Left colon (tissue), 2 donors: ENCODE measurements around the gene TMEM219. TPM values are rescaled to one million over a fixed set of nuclear protein-coding genes. Genes with fewer than 3 reads are reported as not detected.

ENCODE experiments used
- ATAC-seq: fragments of 200-7000 bp; cut with Tn5 transposase; one replicate; pipeline ENCODE4 v1.9.1; 2020; ENCODE audit warnings: mild to moderate bottlenecking, moderate library complexity
- DNase-seq, 2 donors: peaks; one replicate each; pipeline ENCODE4 v3.0.0-alpha.2; 2020
- intact Hi-C, 2 donors: fragments of 100-400 bp; cut with DNase I in 1 of 2; cut with micrococcal nuclease in 1 of 2; formaldehyde crosslinking; loops; one replicate each; pipeline versions ENCODE4 v1.11.2 to v1.14.0; 2022; cut with DNase I, micrococcal nuclease
- total RNA-seq, 2 donors: library from RNA; stranded (reverse); fragmentation: NEBNext Ultra II Directional; extraction: Animal tissue kit (Norgen Biotek cat#: 25700); gene quantifications; one replicate each; pipeline ENCODE4 v1.2.1, GENCODE V29; 2021
- donor health status: DM: no; HTN: no; CAD: no.
- donor health status: DM: yes; HTN: yes; CAD: no.

The TMEM219 gene
- total RNA-seq, 2 donors from 2014 or later: 187 to 192 TPM

DNA sequence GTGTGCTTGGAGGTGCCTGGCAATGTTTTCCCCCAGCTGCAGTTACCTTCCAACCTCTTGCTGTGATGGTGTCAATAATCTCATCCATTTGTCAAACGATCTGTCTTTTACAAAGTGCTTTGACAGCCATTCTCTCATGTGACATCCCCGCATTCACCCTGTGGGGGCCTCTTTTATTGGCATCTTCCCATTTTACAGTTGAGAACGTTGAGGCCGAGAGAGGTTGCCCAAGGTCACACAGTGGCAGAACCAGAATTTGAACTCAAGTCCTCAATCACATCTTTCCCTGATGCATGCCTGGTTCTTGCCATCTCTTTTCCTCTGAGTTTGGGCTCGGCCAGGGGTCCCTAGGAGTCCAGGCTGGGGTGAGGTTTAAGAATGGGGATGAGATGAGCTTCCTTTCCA lies 13.3 kb downstream of the TMEM219 start:
- ATAC-seq (no peak), DNase-seq (no peak)
- intact Hi-C loops: loop anchor here in 1 of 2 donors (10.0 kb wide), 1 partner anchor 50 kb away; the partner anchor contains the start of gene KCTD13

DNA sequence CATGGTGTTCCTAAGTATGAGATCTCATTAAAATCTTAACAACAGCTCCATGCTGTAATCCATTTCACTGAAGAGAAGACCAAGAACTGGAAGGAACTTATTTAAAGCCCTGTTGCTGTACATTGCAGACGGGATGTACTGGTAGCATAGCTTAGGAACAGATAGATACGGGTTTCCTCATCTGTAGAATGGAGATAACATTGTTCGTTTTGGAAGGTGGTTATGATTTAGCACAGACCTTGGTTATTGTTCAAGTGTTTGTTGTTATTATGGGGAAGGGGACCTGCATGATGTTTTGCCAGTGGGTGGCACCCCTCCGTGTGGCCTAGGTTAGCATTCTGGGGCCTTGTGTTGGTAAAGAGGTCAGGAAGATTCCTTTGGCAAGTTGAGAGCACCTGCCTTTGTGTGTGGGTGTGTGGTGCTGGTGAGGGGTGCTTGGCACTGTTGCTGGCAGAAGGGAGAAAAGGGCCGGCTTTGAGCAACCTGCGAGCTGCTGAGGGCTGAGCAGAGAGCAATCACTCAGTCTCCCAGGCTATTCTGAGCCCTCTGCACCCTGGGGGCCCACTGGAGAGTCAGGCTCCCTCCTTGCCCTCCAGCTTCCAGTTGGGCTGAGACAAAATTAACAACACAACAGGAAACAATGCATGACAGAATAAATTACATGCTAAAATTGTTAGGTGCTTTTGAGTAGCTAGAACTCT lies 14.1 kb downstream of the TMEM219 start:
- no peak for DNase-seq
- ATAC-seq: no peak
- intact Hi-C loops: loop anchor here in 1 of 2 donors (10.0 kb wide), 1 partner anchor 51 kb away; the partner anchor contains the start of gene KCTD13

DNA sequence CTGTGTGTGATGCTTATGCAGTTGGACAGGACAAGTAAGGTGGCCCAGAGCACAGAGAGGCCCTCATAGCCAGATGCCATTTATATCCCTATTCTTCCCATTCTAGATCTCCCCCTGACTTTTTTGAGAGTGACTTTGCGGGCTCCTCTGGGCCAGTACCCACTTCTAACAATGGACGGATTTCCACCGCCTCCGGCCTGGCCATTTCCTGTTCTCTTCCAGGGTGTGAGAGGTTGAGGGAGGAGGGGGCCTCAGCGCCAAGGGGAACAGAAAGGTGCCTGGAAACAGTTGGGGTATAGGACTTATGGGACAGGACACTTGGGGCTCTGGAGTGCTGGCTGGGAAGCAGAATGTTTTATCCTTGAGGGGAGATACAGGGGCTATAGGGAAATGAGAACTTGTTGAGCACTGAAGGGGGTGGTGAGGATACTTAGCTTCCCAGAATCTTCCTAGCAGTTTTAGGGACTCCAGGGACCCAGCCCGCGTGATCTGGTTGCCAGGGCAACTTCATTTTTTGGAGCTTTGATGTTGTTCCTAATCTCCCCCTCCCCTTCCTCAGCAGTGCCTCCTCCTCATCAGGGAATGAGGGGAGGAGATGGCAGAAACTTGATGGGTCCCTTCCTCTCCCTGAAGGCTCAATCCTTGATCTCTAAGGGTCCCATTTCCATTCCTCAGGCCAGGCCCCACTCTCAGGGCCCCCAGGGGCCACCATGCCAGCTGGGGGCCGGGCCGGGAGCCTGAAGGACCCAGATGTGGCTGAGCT lies 15.4 kb downstream of the TMEM219 start:
- ATAC-seq: no peak
- intact Hi-C loops: loop anchor here in 1 of 2 donors (10.0 kb wide), 1 partner anchor 52 kb away; the partner anchor contains the start of gene KCTD13
- no peak for DNase-seq

DNA sequence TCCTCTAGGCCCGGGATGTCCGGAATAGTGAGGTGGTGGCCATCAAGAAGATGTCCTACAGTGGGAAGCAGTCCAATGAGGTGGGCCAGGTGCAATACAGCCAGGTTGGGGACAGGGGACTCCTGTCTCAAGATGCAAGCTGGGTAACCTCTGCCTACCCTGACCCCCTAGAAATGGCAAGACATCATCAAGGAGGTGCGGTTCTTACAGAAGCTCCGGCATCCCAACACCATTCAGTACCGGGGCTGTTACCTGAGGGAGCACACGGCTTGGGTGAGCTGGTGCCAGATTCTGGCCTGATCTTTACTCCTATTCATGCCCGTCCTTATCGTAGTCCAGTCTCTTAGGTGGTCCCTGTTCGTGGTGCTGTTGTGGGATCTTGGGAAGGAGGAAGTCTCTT lies 16.2 kb downstream of the TMEM219 start:
- no peak for DNase-seq
- ATAC-seq: no peak
- intact Hi-C loops: loop anchor here in 1 of 2 donors (10.0 kb wide), 1 partner anchor 53 kb away; the partner anchor contains the start of gene KCTD13

DNA sequence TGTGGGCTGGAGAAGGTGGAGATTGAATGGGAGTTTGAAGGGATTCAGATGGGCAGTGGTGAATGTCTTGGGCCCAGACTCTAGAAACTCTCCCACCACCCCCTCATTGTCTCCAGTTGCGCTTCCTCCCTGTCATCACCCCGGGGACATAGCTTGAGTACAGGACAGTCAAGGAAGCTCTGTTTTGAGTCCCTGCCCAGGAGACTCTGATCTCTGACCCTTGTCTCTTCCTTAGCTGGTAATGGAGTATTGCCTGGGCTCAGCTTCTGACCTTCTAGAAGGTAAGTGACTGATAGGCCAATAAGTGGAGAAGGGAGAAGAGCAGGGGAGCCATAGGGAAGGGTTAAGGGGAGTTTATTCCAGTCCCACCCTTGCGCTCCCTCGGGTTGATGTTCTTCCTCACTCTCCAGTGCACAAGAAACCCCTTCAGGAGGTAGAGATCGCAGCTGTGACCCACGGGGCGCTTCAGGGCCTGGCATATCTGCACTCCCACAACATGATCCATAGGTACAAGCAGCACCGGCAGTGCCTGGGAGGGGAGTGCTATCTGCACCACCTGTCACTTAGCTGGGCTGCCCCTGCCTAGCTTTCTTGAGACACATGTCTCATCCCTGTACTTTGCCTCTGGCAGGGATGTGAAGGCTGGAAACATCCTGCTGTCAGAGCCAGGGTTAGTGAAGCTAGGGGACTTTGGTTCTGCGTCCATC lies 16.8 kb downstream of the TMEM219 start:
- DNase-seq (no peak), ATAC-seq (no peak)
- intact Hi-C loops: loop anchor here in 1 of 2 donors (10.0 kb wide), 1 partner anchor 54 kb away; the partner anchor contains the start of gene KCTD13

DNA sequence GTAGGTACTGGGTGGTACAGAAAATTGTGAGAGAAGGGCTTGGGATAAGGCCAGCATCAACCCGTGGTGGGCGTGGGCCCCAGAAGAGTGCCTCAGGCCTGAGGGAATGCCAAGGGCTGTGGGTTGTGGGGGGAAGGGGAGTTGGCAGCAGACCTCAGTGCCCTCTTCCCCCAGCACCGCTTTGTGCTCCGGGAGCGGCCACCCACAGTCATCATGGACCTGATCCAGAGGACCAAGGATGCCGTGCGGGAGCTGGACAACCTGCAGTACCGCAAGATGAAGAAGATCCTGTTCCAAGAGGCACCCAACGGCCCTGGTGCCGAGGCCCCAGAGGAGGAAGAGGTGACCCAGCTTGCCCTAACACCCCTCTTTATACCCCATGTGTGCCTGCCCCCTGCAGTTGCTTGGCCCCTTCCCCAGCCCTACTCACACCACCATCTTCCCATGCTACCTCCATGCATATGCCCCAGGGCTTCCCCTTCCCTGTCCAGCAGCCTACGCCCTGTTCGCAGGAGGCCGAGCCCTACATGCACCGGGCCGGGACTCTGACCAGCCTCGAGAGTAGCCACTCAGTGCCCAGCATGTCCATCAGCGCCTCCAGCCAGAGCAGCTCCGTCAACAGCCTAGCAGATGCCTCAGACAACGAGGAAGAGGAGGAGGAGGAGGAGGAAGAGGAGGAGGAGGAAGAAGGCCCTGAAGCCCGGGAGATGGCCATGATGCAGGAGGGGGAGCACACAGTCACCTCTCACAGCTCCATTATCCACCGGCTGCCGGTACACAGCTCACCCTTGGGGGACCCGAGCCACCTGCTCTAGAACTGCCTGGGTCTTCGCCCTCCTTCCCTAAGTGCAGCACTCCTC lies 20.9 kb downstream of the TMEM219 start:
- DNase-seq (no peak), ATAC-seq (no peak)

DNA sequence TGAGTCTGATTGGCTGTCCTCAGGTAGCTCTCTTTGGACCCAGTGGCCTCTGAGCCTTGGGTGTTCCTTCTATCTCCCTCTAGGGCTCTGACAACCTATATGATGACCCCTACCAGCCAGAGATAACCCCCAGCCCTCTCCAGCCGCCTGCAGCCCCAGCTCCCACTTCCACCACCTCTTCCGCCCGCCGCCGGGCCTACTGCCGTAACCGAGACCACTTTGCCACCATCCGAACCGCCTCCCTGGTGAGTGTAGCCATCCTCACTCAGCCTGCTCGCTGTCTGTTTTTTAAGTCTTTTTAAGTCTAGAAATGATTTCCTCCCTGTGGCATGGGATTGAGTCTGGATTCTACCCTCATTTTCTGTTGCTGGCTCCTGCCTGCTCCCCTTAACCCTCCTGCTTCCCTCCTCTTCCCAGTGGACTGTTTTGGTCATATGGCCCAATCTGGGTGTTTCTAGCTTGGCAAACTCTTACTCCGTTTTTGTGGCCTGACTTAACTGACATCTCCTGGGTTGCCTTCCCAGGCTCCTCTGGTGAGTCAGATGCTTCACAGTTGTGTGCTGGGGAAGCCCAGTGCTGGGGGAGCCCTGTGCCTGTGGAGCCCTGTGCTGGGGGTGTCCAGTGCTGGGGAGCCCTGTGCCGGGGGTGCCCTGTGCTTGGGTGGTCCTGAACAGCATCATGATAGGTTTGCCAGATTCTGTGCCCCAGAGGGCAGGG lies 21.7 kb downstream of the TMEM219 start:
- ATAC-seq (no peak), DNase-seq (no peak)

More for the DNA sequence above, 20.9 kb downstream of the TMEM219 start:
- intact Hi-C loops: no loop called here

DNA sequence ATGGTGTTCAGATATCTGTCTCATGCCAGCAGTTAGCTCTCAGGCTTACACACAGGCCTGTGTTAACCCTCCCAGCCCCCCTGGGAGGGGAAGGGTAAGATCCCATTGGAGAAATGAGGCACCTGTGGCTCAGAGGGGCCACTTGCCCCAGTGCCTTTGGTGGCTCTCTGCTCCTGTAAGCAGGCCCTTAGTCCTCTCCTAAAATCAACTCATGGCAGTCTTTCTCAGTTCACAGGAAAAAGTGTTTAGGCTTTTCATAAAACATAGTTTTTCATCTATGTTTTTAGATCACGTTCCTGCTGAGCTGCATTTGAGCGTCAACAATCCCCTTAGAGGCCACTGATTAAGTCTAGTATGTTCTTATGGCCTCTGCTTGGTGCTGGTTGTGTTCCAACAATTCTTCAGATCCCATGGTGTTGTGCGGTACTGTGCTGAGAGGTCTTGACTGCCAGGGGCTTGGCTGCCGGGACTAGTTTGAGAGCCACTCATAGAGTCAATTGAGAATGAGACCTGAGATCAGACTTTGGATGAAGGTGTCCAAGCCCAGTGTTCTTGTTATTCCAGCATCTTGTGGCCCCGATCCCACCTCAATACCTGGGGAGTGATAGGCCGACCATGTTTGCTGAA lies 22.4 kb downstream of the TMEM219 start:
- intact Hi-C loops: no loop called here

More for the DNA sequence above, 21.7 kb downstream of the TMEM219 start:
- intact Hi-C loops: no loop called here

DNA sequence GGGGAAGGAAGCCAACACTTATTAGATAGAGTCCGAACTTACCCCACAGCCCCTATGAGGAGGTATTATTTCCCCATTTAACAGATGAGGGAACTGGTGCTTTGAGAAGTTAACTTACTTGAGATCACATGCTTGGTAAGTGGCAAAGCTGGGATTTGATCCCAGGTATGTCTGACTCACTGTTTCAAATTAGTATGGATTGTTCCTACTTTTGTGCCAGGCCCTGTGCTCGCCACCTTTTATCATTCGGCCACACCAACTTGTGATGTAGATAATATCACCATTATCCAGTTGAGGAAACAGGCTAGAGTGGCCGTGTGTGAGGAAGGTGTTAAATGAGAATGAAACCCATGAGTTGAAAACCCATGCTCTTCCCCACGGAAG lies 22.9 kb downstream of the TMEM219 start:
- intact Hi-C loops: no loop called here
- ATAC-seq: no peak
- no peak for DNase-seq

More for the DNA sequence above, 22.4 kb downstream of the TMEM219 start:
- ATAC-seq (no peak), DNase-seq (no peak)

DNA sequence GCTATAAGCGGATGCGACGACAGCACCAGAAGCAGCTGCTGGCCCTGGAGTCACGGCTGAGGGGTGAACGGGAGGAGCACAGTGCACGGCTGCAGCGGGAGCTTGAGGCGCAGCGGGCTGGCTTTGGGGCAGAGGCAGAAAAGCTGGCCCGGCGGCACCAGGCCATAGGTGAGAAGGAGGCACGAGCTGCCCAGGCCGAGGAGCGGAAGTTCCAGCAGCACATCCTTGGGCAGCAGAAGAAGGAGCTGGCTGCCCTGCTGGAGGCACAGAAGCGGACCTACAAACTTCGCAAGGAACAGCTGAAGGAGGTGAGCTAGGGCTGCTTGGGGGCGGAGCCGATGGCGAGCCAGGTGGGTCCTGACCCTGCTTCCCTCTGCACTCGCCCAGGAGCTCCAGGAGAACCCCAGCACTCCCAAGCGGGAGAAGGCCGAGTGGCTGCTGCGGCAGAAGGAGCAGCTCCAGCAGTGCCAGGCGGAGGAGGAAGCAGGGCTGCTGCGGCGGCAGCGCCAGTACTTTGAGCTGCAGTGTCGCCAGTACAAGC lies 23.5 kb downstream of the TMEM219 start:
- intact Hi-C loops: no loop called here
- DNase-seq: no peak

DNA sequence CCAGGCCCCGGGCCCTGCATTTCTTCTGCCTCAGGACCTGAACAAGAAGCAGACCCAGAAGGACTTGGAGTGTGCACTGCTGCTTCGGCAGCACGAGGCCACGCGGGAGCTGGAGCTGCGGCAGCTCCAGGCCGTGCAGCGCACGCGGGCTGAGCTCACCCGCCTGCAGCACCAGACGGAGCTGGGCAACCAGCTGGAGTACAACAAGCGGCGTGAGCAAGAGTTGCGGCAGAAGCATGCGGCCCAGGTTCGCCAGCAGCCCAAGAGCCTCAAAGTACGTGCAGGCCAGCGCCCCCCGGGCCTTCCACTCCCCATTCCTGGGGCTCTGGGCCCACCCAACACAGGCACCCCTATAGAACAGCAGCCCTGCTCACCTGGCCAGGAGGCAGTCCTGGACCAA lies 24.4 kb downstream of the TMEM219 start:
- ATAC-seq (no peak), DNase-seq (no peak)
- intact Hi-C loops: no loop called here

More for the DNA sequence above, 23.5 kb downstream of the TMEM219 start:
- ATAC-seq: no peak

DNA sequence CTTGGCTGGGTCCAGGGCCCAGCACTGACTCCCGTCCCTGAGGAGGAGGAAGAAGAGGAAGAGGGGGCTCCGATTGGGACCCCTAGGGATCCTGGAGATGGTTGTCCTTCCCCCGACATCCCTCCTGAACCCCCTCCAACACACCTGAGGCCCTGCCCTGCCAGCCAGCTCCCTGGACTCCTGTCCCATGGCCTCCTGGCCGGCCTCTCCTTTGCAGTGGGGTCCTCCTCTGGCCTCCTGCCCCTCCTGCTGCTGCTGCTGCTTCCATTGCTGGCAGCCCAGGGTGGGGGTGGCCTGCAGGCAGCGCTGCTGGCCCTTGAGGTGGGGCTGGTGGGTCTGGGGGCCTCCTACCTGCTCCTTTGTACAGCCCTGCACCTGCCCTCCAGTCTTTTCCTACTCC lies 25.1 kb downstream of the TMEM219 start:
- DNase-seq (no peak), ATAC-seq (no peak)
- intact Hi-C loops: no loop called here

DNA sequence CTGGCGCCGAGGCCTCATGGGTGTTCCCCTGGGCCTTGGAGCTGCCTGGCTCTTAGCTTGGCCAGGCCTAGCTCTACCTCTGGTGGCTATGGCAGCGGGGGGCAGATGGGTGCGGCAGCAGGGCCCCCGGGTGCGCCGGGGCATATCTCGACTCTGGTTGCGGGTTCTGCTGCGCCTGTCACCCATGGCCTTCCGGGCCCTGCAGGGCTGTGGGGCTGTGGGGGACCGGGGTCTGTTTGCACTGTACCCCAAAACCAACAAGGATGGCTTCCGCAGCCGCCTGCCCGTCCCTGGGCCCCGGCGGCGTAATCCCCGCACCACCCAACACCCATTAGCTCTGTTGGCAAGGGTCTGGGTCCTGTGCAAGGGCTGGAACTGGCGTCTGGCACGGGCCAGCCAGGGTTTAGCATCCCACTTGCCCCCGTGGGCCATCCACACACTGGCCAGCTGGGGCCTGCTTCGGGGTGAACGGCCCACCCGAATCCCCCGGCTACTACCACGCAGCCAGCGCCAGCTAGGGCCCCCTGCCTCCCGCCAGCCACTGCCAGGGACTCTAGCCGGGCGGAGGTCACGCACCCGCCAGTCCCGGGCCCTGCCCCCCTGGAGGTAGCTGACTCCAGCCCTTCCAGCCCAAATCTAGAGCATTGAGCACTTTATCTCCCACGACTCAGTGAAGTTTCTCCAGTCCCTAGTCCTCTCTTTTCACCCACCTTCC lies 25.6 kb downstream of the TMEM219 start:
- no peak for ATAC-seq

DNA sequence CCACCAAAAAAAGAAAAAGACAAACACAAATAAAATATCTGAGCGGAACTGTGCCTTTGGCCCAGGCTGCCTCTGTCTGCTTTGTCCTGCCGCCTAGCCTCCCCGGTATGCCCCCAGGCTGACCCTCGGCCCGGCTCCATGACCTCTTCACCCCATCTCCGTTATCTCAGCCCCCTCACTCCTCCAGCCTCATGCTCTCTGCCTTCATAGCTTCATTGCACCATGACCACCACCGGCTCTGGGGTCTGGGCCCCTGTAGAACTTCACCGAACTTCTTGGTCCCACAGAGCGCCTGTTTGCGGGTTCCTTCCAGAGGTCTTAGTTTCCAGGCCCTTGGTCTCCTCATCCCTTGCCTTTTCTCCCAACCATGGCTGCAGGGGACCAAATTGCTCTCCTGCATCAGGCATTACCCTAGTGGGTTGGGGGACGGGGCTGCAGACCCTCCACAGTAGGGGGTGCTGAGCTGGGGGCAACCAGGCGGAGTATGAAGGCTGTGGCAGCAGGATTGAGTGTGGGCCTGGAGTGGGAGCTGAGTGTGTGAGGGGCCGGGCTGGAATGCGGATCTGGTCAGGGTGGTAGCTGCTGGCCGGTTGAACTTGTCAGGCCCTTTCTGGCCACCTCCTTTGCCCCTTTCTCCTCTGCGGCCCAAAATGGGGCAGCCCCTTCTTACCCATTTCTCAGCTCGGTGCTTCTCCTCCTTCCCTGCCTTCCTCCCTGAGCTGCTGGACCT lies 26.6 kb downstream of the TMEM219 start:
- DNase-seq (no peak), ATAC-seq (no peak)
- intact Hi-C loops: no loop called here

More for the DNA sequence above, 25.6 kb downstream of the TMEM219 start:
- no peak for DNase-seq
- intact Hi-C loops: no loop called here

DNA sequence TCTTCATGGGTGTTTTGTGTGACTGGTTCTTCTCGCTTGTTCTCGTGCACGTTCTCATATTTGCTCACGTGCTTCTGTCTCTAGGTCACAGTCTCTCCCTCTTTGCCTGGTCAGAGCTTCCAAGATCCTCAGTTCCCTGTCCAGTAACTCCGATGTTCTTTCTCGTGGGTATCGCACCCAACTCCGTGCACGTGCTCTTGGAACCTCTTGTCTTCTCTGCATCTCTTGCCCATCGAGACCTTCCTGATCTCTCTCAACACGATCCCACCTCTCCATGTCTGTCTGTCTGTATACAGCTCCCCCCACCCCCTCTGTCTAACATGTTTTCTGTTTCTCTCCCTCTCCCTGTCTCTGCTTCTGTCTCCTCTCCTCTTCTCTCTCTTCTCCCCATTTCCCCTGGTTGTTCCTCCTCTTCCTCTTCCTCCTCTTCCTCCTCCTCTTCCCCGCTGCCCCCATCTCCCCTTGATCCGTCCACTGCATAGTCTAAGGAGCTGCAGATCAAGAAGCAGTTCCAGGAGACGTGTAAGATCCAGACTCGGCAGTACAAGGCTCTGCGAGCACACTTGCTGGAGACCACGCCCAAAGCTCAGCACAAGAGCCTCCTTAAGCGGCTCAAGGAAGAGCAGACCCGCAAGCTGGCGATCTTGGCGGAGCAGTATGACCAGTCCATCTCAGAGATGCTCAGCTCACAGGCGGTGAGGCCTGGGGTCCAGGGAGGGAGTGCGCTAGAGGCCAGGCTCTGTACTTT lies 27.4 kb downstream of the TMEM219 start:
- ATAC-seq (peak; percentile 76), DNase-seq (peak in 1 of 2 donors; percentile 40)
- intact Hi-C loops: no loop called here
